Stimulated activated memory B cell treated with anti-CD40 and anti-IgM and Interleukin-4, amounts not matched to agents 10 μg/mL and 1 μg/mL and 100 μg/mL, for 72 hours (primary cell): Measurements from ENCODE around the gene KANSL3.
A peak's percentile ranks its signal among the peaks of the same experiment; 100 is the strongest.
"Not testable (repeated sequence)": the region's sequence is repeated elsewhere in the genome, so short reads cannot be mapped to it uniquely, and the experiment has no call there.

Experiments used
- ATAC-seq: fragments of 150-1000 bp; cut with Tn5 transposase; 2 replicates; pipeline ENCODE4 v1.10.0; 2021
- H3K27ac Mint-ChIP-seq: one replicate; pipeline ENCODE4 v1.8.0; 2022; ENCODE audit warnings: mild to moderate bottlenecking, mixed read lengths
- H3K27me3 Mint-ChIP-seq: one replicate; pipeline ENCODE4 v1.8.0; 2022; ENCODE audit warnings: mixed read lengths
- H3K36me3 Mint-ChIP-seq: one replicate; pipeline ENCODE4 v1.8.0; 2022; ENCODE audit warnings: mixed read lengths
- H3K4me1 Mint-ChIP-seq: one replicate; pipeline ENCODE4 v1.8.0; 2022; ENCODE audit warnings: mixed read lengths
- H3K4me3 Mint-ChIP-seq: one replicate; pipeline ENCODE4 v1.8.0; 2022; ENCODE audit warnings: mild to moderate bottlenecking, moderate library complexity, mixed read lengths
- H3K9me3 Mint-ChIP-seq: one replicate; pipeline ENCODE4 v1.8.0; 2022; ENCODE audit warnings: mixed read lengths

KANSL3 gene

DNA sequence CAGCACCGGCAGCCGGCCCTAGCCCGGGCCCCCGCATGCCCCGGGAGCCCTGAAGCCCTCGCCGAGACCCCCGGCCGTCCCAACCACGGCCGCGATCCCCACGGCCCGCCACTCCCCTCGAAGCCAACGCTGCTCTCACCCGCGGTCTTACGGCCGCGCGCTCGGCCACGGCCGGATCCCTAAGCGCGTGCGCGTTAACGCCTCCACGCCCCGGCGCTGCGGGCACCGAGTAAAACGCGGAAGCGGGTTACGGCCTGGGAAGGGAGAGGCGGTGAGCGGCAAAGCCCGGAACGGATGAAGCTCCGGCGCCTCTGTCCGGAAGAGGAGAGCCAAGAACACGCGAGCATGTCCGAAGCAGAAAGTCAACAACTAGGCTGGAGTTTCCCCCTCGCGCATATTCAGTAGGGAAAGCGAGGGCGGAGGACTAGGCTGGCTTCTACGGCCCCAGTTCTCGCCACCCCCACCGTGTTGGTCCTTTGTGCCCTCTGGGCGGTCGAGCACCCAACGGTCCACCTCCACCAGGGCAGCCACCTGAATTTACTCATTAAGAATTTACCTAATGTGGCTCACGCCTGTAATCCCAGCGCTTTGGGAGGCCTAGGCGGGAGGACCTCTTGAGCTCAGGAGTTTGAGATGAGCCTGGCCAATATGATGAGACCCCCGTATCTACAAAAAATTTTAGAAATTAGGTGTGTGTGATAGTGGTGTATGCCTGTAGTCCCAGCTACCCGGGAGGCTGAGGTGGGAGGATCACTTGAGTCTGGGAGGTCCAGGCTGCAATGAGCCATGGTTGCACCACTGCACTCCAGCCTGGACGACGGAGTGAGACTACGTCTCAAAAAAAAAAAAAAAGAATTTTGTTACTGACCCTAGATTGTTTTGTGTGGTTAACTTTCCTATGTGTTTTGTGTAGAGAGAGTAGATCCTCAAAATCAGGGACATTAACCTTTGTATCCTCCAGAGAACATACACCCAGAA is at the start of gene KANSL3:
Gene KANSL3 (minus strand): TSS at position 169 of the 978 bp plus-strand sequence. CDS start 1,177 bp downstream, outside the sequence.
- H3K36me3 Mint-ChIP-seq, result peaks cover 7% of the 10 kb centered on the region
- H3K9me3 Mint-ChIP-seq, result no peaks in the 10 kb centered on the region
- peak within 1 kb of the TSS; percentile 92 for H3K4me3 Mint-ChIP-seq
- peak within 1 kb of the TSS; percentile 93 for H3K27ac Mint-ChIP-seq
- H3K4me1 Mint-ChIP-seq, result peaks cover 31% of the 10 kb centered on the region
- ATAC-seq, result peak; percentile 89
- H3K27me3 Mint-ChIP-seq, result no peaks in the 10 kb centered on the region

DNA sequence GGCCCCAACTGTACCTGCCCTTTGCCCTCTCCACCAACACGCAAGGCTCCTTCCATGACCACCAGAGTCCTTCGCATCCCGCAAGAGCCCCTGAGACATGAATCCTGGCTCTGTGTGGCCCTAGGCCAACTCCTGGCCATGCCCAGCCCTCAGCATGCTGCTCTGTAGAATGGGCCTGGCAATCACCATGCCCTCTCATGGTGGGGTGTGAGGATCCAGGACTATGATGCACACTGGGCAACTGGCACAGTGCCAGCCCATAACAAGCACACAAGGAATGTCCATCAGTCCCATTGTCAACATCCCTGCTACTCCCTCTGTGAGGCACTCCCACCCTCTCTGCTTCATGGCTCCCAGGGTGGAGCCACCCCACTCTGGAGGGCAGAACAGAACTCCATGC is 49.2 kb upstream of the KANSL3 start:
- H3K4me1 Mint-ChIP-seq, result no peaks in the 10 kb centered on the region
- no peak overlapping the region for H3K4me3 Mint-ChIP-seq
- no peaks in the 10 kb centered on the region for H3K9me3 Mint-ChIP-seq
- H3K27ac Mint-ChIP-seq, result no peak overlapping the region
- no peak for ATAC-seq
- no peaks in the 10 kb centered on the region for H3K36me3 Mint-ChIP-seq
- peaks cover 34% of the 10 kb centered on the region for H3K27me3 Mint-ChIP-seq

DNA sequence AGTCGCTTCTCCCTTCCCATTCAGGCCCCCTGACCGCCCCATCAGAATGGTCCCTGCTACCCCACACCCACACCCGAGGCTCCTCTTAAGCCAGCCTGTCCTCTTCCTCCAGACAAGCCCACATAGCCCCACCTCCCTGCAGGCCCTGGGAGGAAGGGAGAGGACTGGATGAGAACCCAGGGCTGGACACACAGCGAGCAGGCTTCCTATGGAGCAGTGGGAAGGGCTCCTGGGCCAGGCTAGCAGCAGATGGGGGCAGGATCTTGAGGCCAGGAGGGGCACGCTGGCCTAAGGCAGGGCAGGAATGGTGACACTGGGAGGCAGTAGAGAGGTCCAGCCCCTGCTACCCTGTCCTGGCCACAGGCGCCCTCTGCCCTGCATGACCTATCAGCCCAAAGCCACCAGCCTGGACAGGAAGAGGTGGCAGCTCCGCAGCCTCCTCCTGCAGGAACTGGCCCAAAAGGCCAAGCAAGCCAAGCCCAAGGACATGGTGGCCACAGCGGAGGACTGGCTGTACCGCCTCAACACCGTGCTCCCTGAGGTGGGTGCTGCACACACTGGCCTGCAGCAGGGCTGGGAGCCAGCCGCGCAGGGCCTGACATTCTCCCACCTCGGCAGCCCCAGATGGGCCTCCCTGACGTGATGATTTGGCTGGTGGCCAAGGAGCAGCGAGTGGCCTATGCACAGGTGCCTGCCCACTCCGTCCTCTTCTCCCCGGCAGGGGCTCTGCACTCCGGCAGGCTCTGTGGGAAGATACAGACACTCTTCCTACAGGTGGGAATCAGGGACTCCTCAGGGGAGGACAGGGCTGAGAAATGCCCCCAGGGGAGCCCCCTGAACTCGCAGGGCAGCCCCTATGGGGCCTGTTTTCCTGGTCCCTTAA is 47.7 kb upstream of the KANSL3 start:
- Mint-ChIP-seq H3K27ac (no peak overlapping the region), H3K27me3 (peaks cover 34% of the 10 kb centered on the region), H3K9me3 (no peaks in the 10 kb centered on the region), H3K36me3 (no peaks in the 10 kb centered on the region), H3K4me3 (no peak overlapping the region), H3K4me1 (no peaks in the 10 kb centered on the region)
- no peak for ATAC-seq

DNA sequence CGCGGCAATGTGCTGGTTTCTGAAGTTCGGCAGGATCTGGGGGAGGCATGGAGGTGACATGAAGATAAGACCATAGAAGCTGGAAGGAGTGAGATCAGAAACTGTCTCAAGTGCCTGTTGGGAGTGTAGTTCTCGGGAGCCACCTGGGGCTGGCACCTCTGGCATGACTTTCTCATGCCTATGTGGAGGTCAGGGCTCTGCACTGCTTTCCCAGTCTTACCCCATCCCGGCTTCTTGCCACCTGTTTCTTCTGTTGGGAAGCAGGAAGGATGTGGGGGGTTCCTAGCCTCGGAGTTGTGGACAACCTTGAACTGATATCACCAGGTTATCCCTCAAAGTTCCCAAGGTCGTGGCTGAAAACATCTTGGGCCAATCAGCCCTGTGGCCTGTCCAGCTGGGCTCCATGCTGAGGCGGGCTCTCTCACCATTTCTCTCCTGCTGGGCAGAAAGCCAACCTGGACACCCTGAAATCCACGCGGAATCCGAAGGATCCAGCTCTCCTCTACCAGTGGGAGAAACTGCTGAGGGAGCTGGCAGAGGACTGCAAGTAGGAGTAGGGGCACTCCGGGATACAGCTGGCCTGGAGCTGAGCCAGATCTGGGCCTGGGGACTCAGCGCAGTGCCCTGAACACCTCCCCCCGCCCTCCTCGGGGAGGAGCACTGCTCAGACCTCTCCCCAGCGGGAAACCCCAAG is 46.9 kb upstream of the KANSL3 start:
- no peak for ATAC-seq

DNA sequence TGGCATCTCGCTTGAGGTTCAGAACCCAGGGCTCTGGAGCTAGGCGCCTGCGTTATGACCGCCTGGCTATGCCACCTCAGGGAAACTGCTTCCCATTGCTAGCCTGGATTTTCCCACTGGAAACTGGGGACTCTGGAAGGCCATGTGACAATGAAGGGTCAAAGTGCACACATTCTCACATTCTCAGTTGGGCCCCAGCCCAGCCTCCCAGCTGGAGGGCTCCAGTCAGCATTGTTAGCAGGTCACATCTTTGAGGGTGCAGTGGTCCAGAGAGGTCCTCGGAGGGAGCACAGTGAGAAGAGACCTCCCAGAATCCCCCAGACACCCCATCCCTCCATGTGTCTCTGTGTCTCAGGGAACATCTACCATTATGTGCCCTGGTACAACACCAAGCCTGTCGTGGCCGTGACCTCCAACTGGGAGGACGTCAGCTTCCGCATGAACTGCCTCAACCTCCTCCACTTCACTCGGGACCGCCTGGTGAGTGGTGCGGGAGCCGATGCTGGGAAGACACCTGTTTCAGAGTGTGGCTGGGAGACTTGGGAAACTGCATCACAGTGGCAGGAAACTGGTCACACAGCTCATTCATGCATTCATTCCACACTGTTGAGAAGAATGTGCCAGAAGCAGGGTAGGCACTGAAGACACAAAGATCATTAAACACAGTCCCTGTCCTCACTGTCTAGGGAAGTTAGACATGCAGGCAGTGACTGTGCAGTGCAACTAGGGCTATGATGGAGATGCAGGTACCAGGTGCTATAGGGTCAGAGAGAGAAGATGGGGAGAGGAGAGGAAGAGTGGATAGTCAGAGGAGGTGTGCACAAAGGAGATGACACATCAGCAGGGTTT is 46.1 kb upstream of the KANSL3 start:
- Mint-ChIP-seq H3K27me3 (peaks cover 43% of the 10 kb centered on the region), H3K27ac (no peak overlapping the region), H3K4me1 (no peaks in the 10 kb centered on the region), H3K9me3 (no peaks in the 10 kb centered on the region), H3K4me3 (no peak overlapping the region), H3K36me3 (no peaks in the 10 kb centered on the region)
- ATAC-seq, result no peak

More for the DNA sequence above, 46.9 kb upstream of the KANSL3 start:
- H3K4me1 Mint-ChIP-seq, result no peaks in the 10 kb centered on the region
- H3K4me3 Mint-ChIP-seq, result no peak overlapping the region
- no peaks in the 10 kb centered on the region for H3K36me3 Mint-ChIP-seq
- H3K9me3 Mint-ChIP-seq, result no peaks in the 10 kb centered on the region
- peaks cover 41% of the 10 kb centered on the region for H3K27me3 Mint-ChIP-seq
- no peak overlapping the region for H3K27ac Mint-ChIP-seq

DNA sequence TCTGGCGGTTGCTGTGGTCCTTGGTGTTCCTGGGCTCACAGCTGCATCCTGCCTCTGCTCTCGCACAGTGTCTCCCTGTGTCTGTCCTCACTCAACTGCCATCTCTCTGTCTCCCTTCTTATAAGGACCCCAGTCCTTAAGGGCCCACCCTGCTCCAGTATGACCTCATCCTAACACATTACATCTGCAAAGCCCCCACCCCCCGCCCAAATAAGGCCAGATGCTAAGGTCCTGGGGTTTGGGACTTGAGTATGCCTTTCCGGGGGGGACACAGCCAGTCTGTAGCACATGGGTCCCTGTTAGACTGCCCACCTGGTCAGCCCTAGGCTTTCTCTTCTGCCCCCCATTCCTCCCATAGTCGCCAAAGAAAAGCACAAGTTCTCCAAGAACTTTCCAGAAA is 45.2 kb upstream of the KANSL3 start:
- no peak overlapping the region for H3K4me3 Mint-ChIP-seq
- H3K9me3 Mint-ChIP-seq, result no peaks in the 10 kb centered on the region
- H3K4me1 Mint-ChIP-seq, result no peaks in the 10 kb centered on the region
- no peak overlapping the region for H3K27ac Mint-ChIP-seq
- ATAC-seq, result no peak
- H3K36me3 Mint-ChIP-seq, result no peaks in the 10 kb centered on the region
- peaks cover 43% of the 10 kb centered on the region for H3K27me3 Mint-ChIP-seq

DNA sequence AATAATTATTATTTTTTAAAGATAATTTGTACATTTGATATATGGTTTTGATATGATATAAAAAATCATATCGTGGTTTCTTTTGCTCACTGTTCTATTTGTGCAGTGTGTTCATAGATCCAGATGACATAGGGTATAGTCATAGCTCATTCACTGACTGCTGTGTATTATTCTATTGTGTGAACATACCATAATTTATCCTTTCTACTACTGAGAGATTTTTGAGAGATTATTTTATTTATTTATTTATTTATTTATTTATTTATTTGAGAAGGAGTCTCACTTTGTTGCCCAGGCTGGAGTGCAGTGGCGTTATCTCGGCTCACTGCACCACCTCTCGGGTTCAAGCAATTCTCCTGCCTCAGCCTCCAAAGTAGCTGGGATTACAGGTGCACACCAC is 43.4 kb upstream of the KANSL3 start:
- peaks cover 34% of the 10 kb centered on the region for H3K27me3 Mint-ChIP-seq
- H3K4me3 Mint-ChIP-seq, result no peak overlapping the region
- ATAC-seq, result no peak
- no peaks in the 10 kb centered on the region for H3K36me3 Mint-ChIP-seq
- no peak overlapping the region for H3K27ac Mint-ChIP-seq
- H3K4me1 Mint-ChIP-seq, result no peaks in the 10 kb centered on the region
- no peaks in the 10 kb centered on the region for H3K9me3 Mint-ChIP-seq

DNA sequence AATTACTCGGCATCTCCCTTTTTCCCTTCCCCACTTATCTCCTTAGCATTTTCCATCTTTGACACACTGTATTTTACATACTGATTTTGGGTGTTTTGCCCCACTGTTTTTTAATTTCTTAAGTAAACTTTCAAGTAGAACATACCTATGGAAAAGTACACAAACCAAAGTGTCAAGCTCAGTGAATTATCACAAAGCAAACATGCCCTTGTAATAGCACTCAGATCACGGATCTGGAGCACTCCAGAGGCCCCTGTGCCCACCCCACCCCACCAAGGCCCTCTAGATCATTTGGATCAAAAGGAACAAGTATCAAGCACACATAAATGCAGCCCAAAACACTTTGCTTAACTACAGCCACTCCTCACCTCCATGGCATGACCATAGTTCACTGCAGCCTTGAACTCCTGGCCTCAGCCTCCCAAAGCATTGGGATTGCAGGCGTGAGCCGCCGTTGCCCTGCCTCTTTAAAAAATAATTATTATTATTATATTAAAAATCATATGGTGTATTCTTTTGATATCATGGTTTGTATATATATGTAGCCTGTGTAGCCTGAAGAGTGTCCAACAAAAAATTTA is 42.5 kb upstream of the KANSL3 start:
- H3K27me3 Mint-ChIP-seq, result peaks cover 26% of the 10 kb centered on the region
- H3K4me3 Mint-ChIP-seq, result no peak overlapping the region
- H3K27ac Mint-ChIP-seq, result no peak overlapping the region
- no peaks in the 10 kb centered on the region for H3K36me3 Mint-ChIP-seq
- H3K4me1 Mint-ChIP-seq, result no peaks in the 10 kb centered on the region
- H3K9me3 Mint-ChIP-seq, result no peaks in the 10 kb centered on the region
- ATAC-seq, result no peak

DNA sequence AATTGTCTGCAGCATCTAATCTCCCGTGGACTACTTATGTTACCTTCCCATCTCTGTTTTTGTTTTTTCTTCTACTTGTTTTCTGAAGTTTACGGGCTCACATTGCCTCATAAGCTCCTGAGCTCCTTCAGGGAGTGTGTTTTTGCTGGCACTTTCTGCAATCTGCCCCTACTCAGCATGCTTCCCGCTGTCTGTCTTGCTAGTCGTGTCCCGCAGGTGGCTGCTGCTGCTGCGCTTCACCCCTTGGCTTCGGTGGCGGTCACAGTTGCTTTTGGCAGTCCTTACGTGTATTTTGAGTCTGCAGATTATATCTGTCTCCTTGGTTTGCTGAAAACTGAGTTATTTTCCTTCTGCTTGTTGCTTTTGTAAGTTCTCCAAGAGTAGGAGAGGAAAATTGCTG is 41.7 kb upstream of the KANSL3 start:
- no peaks in the 10 kb centered on the region for H3K36me3 Mint-ChIP-seq
- ATAC-seq, result no peak
- H3K4me1 Mint-ChIP-seq, result no peaks in the 10 kb centered on the region
- H3K27ac Mint-ChIP-seq, result no peak overlapping the region
- H3K27me3 Mint-ChIP-seq, result peaks cover 19% of the 10 kb centered on the region
- H3K4me3 Mint-ChIP-seq, result no peak overlapping the region
- no peaks in the 10 kb centered on the region for H3K9me3 Mint-ChIP-seq

DNA sequence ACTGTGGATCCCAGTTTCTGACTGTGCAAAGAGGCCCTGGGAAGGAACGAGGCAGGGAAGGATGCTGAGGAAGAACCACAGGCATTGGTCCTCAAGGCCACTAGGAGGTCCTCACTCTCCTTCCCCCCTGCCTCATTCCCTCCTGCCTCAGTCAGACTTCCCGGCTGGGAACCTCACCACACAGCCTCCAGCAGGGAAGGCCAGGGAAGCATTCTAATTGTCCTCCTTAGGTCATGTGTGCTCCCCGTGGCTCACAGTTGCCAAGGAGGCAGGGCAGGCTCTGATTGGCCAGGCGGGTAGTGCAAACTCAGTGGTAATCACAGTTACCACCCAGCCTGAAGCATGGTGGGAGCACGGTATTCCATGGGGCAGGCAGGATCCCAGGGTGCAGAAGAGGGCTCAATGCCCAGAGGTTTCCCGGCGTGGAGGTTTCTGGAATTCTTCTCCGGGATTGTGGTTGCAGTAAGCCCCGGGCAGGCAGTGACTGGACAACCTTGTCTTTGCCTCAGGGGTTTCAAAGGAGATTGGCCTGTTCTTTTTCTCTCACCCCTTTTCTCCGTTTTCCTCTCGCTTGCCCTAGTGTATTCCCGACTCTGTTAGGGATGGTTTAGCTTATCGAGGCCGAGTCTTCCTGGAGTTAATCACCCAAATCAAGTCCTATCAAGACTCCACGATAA is 31.6 kb upstream of the KANSL3 start:
- no peaks in the 10 kb centered on the region for H3K4me1 Mint-ChIP-seq
- no peak overlapping the region for H3K4me3 Mint-ChIP-seq
- H3K27ac Mint-ChIP-seq, result no peak overlapping the region
- no peak for ATAC-seq
- no peaks in the 10 kb centered on the region for H3K36me3 Mint-ChIP-seq
- peaks cover 7% of the 10 kb centered on the region for H3K27me3 Mint-ChIP-seq
- H3K9me3 Mint-ChIP-seq, result no peaks in the 10 kb centered on the region

DNA sequence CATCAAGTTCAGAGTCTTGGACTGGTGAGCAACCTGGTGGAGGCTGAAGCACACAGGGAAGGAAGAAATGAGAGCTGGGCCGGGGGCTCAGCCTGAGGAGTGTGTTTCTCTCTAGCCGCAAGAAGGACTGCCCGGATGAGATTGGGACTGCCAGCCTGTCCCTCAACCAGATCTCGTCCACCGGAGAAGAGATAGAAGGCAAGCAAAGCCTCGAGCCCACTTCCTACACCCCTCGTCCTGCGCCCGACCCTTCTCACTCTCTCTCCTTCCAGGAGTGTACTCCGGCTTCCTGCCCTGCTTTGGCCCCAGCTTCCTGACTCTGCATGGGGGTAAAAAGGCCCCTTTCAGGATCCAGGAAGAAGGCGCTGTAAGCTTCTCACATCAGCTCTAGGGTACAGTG is 30.7 kb upstream of the KANSL3 start:
- H3K36me3 Mint-ChIP-seq, result no peaks in the 10 kb centered on the region
- no peak overlapping the region for H3K27ac Mint-ChIP-seq
- no peak overlapping the region for H3K4me3 Mint-ChIP-seq
- peaks cover 7% of the 10 kb centered on the region for H3K27me3 Mint-ChIP-seq
- no peak for ATAC-seq
- H3K4me1 Mint-ChIP-seq, result no peaks in the 10 kb centered on the region
- H3K9me3 Mint-ChIP-seq, result no peaks in the 10 kb centered on the region

DNA sequence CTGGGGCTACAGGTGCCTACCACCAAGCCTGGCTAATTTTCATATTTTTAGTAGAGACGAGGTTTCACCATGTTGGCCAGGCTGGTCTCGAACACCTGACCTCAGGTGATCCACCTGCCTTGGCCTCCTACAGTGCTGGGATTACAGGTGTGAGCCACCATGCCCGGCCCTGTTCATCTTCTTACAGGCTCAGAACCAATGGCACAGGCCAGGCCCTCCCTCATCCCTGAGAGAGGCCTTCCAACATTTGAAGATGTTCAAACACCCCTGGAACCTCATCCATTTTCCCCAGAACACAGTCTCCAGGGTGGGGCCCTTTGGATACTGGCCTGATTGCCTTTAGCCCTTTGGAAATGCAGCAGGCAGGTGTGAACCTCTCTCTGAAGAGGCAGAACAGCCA is 27.6 kb upstream of the KANSL3 start:
- H3K4me3 Mint-ChIP-seq, ATAC-seq, H3K36me3 Mint-ChIP-seq, H3K9me3 Mint-ChIP-seq, H3K27me3 Mint-ChIP-seq, H3K27ac Mint-ChIP-seq, H3K4me1 Mint-ChIP-seq: not testable (repeated sequence)

DNA sequence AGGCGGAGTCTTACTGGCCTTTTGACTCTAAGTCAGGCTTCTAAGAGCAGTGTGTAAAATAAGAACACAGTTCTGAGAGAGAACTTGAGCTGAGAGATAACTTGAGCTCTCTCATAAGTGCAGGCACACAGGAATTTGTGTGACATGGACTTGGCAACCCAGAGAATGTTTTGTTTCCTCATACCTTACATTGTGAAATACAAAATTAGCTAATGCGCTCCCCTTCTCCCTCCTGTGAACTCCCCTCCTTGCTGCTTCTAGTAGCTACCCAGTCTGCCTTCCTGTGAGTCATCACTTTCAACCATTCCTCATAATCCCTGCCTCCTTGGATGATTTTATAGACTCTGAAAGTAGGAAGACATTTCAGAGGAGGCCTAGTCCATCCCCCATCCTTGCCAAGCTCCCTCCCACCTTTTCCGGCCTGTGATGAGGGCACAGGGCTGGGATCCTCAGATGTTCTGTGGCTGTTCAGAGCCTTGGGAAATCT is 27.0 kb upstream of the KANSL3 start:
- no peak for ATAC-seq
- Mint-ChIP-seq H3K27ac (no peak overlapping the region), H3K4me1 (no peaks in the 10 kb centered on the region)

More for the DNA sequence above, 27.0 kb upstream of the KANSL3 start:
- Mint-ChIP-seq H3K9me3 (no peaks in the 10 kb centered on the region), H3K27me3 (peaks cover 7% of the 10 kb centered on the region), H3K4me3 (no peak overlapping the region), H3K36me3 (no peaks in the 10 kb centered on the region)
